K562 (cell line): Measurements from ENCODE around the gene PLEKHO1. TPM values are rescaled to one million over a fixed set of nuclear protein-coding genes. Genes with fewer than 3 reads are reported as not detected.

Source experiments
- ATAC-seq: fragments of 200-7000 bp; cut with Tn5 transposase; 3 replicates; pipeline ENCODE4 v1.9.1; 2020; ENCODE audit warnings: moderate library complexity
- BruUV-seq: library from RNA; stranded (reverse); fragments of 400-500 nt; replicated peaks from 2 replicates; lab custom pipeline; 2021; lab: Mats Ljungman, UMichigan
- CTCF ChIA-PET: fragments of 300-600 bp; formaldehyde crosslinking; extraction: SDS; loops from one replicate; lab custom pipeline; 2021; ENCODE audit warnings: low intra/inter-chr PET ratio; lab: Yijun Ruan, JAX
- POLR2A ChIA-PET: fragments of 300-600, 350-650 bp; sonication (Branson Sonifier 250); formaldehyde crosslinking; extraction: SDS; loops from one replicate; lab custom pipeline; 2021; ENCODE audit warnings: antibody characterized with exemption, inconsistent platforms; lab: Yijun Ruan, JAX
- DNase-seq, 4 experiments: peaks; one replicate each; pipeline versions ENCODE4 v3.0.0 to v3.0.0-alpha.2; 2011 to 2018; ENCODE audit warnings: low spot score in 3 of 4, mixed read lengths in 3 of 4; ENCODE audit errors: extremely low read depth in 1 of 4
- FAIRE-seq: peaks from 2 replicates; lab custom pipeline; 2011; peaks lifted over from hg19 to GRCh38; lab: Jason Lieb, UNC
- H2AFZ ChIP-seq: 2 replicates; pipeline ENCODE4 v1.6.0; 2011; ENCODE audit warnings: low read depth, low read length, control low read depth, inconsistent platforms
- H3K27ac ChIP-seq: fragments of 200-600 bp; 3 replicates; pipeline ENCODE4 v1.8.0; 2011; ENCODE audit warnings: low read depth, mild to moderate bottlenecking, control low read depth, inconsistent platforms, low read length, moderate library complexity, mixed read lengths; ENCODE audit errors: extremely low read depth
- H3K27me3 ChIP-seq, 2 experiments: fragments of 300-600 bp in 1 of 2; 2 replicates in 1 of 2; 3 replicates in 1 of 2; pipeline versions ENCODE4 v1.6.0 to v1.8.0; 2011; ENCODE audit warnings: inconsistent platforms in 2 of 2, low read length in 2 of 2, mild to moderate bottlenecking in 1 of 2, mixed read lengths in 1 of 2, moderate library complexity in 1 of 2; ENCODE audit not compliant: control insufficient read depth in 2 of 2, insufficient read depth in 2 of 2
- H3K36me3 ChIP-seq: fragments of 300-600 bp; 3 replicates; pipeline ENCODE4 v1.8.0; 2011; ENCODE audit warnings: mild to moderate bottlenecking, low read length, inconsistent platforms; ENCODE audit not compliant: control insufficient read depth, insufficient read depth
- H3K4me1 ChIP-seq, 2 experiments: fragments of 200-600 bp in 1 of 2; replicated peaks in 1 of 2; 2 replicates in 1 of 2; 3 replicates in 1 of 2; pipeline versions ENCODE4 v1.5.1 to v1.8.0; 2011; ENCODE audit warnings: inconsistent platforms in 2 of 2, low read length in 2 of 2, mild to moderate bottlenecking in 1 of 2, mixed read lengths in 1 of 2, moderate library complexity in 1 of 2; ENCODE audit not compliant: control insufficient read depth in 2 of 2, insufficient read depth in 2 of 2
- H3K4me2 ChIP-seq: 2 replicates; pipeline ENCODE4 v1.6.1; 2011; ENCODE audit warnings: low read length, control low read depth, inconsistent platforms, mixed read lengths; ENCODE audit not compliant: insufficient read depth
- H3K4me3 ChIP-seq: fragments of 200-600 bp; sonication (generic), shearing (Covaris generic); 2 replicates; pipeline ENCODE4 v1.5.1; 2016; ENCODE audit warnings: control low read depth, inconsistent platforms
- H3K79me2 ChIP-seq: fragments of 200-600 bp; 3 replicates; pipeline ENCODE4 v1.8.0; 2011; ENCODE audit warnings: low read length, inconsistent platforms; ENCODE audit not compliant: control insufficient read depth, insufficient read depth
- H3K9ac ChIP-seq, 2 experiments: 2 replicates each; pipeline versions ENCODE4 v1.6.0 to v1.6.1; 2011; ENCODE audit warnings: low read depth in 2 of 2, low read length in 2 of 2, control low read depth in 1 of 2, inconsistent platforms in 1 of 2, mild to moderate bottlenecking in 1 of 2, mixed read lengths in 1 of 2; ENCODE audit not compliant: insufficient read depth in 1 of 2
- H3K9me1 ChIP-seq: one replicate; pipeline ENCODE4 v1.6.0; 2011; ENCODE audit warnings: inconsistent platforms, mild to moderate bottlenecking, low read length, moderate library complexity; ENCODE audit not compliant: control insufficient read depth, insufficient read depth
- H3K9me3 ChIP-seq: replicated peaks from 2 replicates; pipeline ENCODE4 v1.5.1; 2011; ENCODE audit warnings: low read depth, low read length, inconsistent platforms; ENCODE audit not compliant: control insufficient read depth, insufficient read depth
- H4K20me1 ChIP-seq: replicated peaks from 2 replicates; pipeline ENCODE4 v1.6.1; 2011; ENCODE audit warnings: low read length, inconsistent platforms, mixed read lengths; ENCODE audit not compliant: control insufficient read depth, insufficient read depth
- DIDO1 ChIP-seq: fragments of 450-650 bp; IDR thresholded peaks from 2 replicates; pipeline ENCODE4 v1.6.1; 2016; ENCODE audit warnings: low read depth, missing biosample characterization, missing genetic modification characterization
- DPF2 ChIP-seq: fragments of 450-650 bp; IDR thresholded peaks from 2 replicates; pipeline ENCODE4 v1.6.1; 2016
- SIX5 ChIP-seq, 2 experiments: IDR thresholded peaks; 2 replicates each; pipeline ENCODE4 v1.6.1; 2011; ENCODE audit warnings: low read length in 2 of 2, borderline replicate concordance in 1 of 2, low read depth in 1 of 2, mild to moderate bottlenecking in 1 of 2, moderate library complexity in 1 of 2; ENCODE audit not compliant: insufficient read depth in 1 of 2
- SMAD4 ChIP-seq: fragments of 250-450 bp; sonication (Bioruptor Pico); conservative IDR thresholded peaks from 2 replicates; pipeline ENCODE4 v1.8.0; 2021; ENCODE audit warnings: inconsistent platforms, mild to moderate bottlenecking, moderate library complexity
- ZNF384 ChIP-seq: IDR thresholded peaks from 2 replicates; pipeline ENCODE4 v1.6.1; 2012; ENCODE audit warnings: low read depth, low read length, improper control_type of control experiment
- WGBS: fragments of 100-300 bp; shearing (Covaris generic); methylation state at CpG from one replicate; pipeline ENCODE4 v1.1.6; 2016; ENCODE audit warnings: low coverage, mixed read lengths; ENCODE audit not compliant: insufficient coverage; ENCODE audit errors: missing lambda C conversion rate; 5-methylcytosine and 5-hydroxymethylcytosine counted together
- in situ Hi-C: fragments of 300-500 bp; cut with MboI; formaldehyde crosslinking; loops from 4 replicates; pipeline ENCODE4 v1.15.0; 2018; ENCODE audit warnings: inconsistent platforms, mixed read lengths
- intact Hi-C: fragments of 100-400 bp; cut with micrococcal nuclease; formaldehyde crosslinking; loops from 2 replicates; pipeline ENCODE4 v1.14.2; 2022
- polyA plus RNA-seq, 8 experiments: library from polyadenylated mRNA; depleted of rRNA in 4 of 8; stranded (reverse) in 5 of 8; unstranded in 3 of 8; fragments of >200 nt; fragmentation: Nextera tagmentation in 2 of 8; fragmentation: Illumina TruSeq in 1 of 8; extraction: Ambion mirVana in 2 of 8; extraction: Trizol in 1 of 8; gene quantifications; 2 replicates each; pipeline versions ENCODE4 v1.2.1 to v1.2.3, GENCODE V29; 2011 to 2014; ENCODE audit warnings: inconsistent platforms in 1 of 8, missing spikeins in 1 of 8
- total RNA-seq, 7 experiments: library from RNA; depleted of rRNA in 6 of 7; stranded (reverse); fragments of >200 nt in 6 of 7; fragmentation: Illumina TruSeq in 2 of 7; extraction: Trizol in 2 of 7; gene quantifications; 2 replicates each; pipeline versions ENCODE4 v1.2.1 to v1.2.3, GENCODE V29; 2011 to 2021; ENCODE audit warnings: low replicate concordance in 1 of 7
- TF ChIP-seq, protein P1 (sequence below): fragments of 250-450 bp; sonication (Bioruptor Pico); IDR thresholded peaks from 2 replicates; pipeline ENCODE4 v1.5.0; 2020; ENCODE audit warnings: mild to moderate bottlenecking, borderline replicate concordance

PLEKHO1 gene
- total and polyA plus RNA-seq, 9 of the 15 experiments (the other 6 are each of a cell fraction or from before 2014, with no cell fraction given), result 0.39 to 16.2 (median 9.6) TPM

- TF ChIP-seq SMAD4 (CRISPR knock-in tag), result peak; percentile 13; the same call in 1 of the 2 replicates
Observed at GRCh38 chr1:150186438-150186788, 36.7 kb downstream of the PLEKHO1 start (continued).

DNA sequence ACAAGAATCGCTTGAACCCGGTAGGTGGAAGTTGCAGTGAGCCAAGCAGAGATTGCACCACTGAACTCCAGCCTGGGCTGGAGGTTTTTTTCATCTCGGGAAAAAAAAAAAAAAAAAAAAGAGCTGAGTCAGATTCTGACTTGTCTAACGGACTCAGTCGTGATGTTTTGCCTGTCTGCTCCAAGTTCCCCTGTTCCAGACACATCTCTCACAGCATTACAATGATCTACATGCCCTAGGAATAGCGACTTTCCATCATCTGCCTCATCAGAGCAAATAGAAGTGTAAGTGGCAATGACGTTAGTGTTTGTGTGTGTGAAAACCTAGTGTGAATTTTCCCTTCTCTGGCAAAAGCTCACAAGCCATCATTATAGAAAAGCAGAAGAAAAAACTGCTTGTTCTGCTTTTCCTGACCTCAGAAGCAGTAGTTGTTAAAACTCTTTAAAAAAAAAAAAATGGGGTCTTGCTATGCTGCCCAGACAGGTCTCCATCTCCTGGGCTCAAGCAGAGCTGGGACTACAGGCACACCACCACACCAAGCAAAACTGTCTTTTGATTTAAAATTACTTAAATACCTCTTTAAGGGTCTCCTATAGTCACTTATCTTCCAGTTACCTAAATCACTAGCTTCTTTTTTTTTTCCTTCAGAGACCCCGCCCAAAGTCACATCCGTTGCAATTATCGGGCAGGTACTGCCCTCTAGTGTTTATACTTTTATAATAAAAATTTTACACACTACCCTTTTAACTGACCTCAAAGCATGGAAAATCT lies 37.3 kb downstream of the PLEKHO1 start:
- FAIRE-seq (peak; percentile 78), DNase-seq (peak; percentile 62 to 76 (median 64)), ATAC-seq (peak; percentile 89)
- no TSS peak for BruUV-seq
- Histone ChIP-seq H3K36me3 (no peaks in the 10 kb centered on the region), H3K9me3 (no peaks in the 10 kb centered on the region), H3K4me1 (peaks cover 4 to 12% of the 10 kb centered on the region in 2 experiments; a peak in 4 of 5 replicates), H3K9ac (peak overlapping the region in 1 of 2 experiments; percentile 24; a peak in 2 of 4 replicates), H4K20me1 (no peaks in the 10 kb centered on the region), H3K27me3 (no peaks in the 10 kb centered on the region), H3K4me2 (peak overlapping the region; percentile 57), H3K79me2 (no peaks in the 10 kb centered on the region), H3K9me1 (no peaks in the 10 kb centered on the region), H3K4me3 (no peak overlapping the region), H3K27ac (peak overlapping the region; percentile 73; the same call in 2 of the 3 replicates), H2AFZ (peak overlapping the region; percentile 78)
- intact Hi-C loops (loop anchor here (2.0 to 5.0 kb wide), 3 partner anchors 18 to 225 kb away; partner anchors contain the start of gene VPS45), in situ Hi-C loops (no loop called here)
- ChIA-PET POLR2A (interaction anchor here (0.6 to 2.9 kb wide), 16 partner anchors 9 to 852 kb away, joined by 3 to 27 read pairs (median 3); a partner anchor contains a TSS), CTCF (interaction anchor here (0.6 to 2.2 kb wide), 6 partner anchors 94 to 299 kb away, joined by 3 to 19 read pairs (median 6); a partner anchor contains a TSS)
- 7% methylated on average over 9 of the region's 10 CpGs for WGBS
- TF ChIP-seq, protein P1, sequence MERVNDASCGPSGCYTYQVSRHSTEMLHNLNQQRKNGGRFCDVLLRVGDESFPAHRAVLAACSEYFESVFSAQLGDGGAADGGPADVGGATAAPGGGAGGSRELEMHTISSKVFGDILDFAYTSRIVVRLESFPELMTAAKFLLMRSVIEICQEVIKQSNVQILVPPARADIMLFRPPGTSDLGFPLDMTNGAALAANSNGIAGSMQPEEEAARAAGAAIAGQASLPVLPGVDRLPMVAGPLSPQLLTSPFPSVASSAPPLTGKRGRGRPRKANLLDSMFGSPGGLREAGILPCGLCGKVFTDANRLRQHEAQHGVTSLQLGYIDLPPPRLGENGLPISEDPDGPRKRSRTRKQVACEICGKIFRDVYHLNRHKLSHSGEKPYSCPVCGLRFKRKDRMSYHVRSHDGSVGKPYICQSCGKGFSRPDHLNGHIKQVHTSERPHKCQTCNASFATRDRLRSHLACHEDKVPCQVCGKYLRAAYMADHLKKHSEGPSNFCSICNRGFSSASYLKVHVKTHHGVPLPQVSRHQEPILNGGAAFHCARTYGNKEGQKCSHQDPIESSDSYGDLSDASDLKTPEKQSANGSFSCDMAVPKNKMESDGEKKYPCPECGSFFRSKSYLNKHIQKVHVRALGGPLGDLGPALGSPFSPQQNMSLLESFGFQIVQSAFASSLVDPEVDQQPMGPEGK, result no peak
- TF ChIP-seq DIDO1 (no peak), SIX5 (IDR thresholded peaks at IDR 0.05; ENCODE audit: borderline replicate concordance in 1 of 2, insufficient read depth in 1 of 2, low read depth in 1 of 2, low read length in 2 of 2) (no peak), DPF2 (peak; percentile 69), ZNF384 (peak; percentile 98)
